HG02763 (cell line): ENCODE results near the gene DUS4L.
"Not testable (repeated sequence)": the region's sequence is repeated elsewhere in the genome, so short reads cannot be mapped to it uniquely, and the experiment has no call there.

Source experiments
- ATAC-seq: cut with Tn5 transposase; IDR thresholded peaks from one replicate; pipeline ENCODE4 v1.9.1; 2021; ENCODE audit warnings: mild to moderate bottlenecking, moderate library complexity; ENCODE audit not compliant: unreplicated experiment

Gene DUS4L

GRCh38 chr7:107563775-107564552 lies at the start of gene DUS4L, which contains the start of gene COG5:
Gene DUS4L (plus strand): TSS chr7:107563971. CDS start chr7:107567071, 3,100 bp downstream.
Gene COG5 (minus strand): TSS chr7:107563920. CDS start chr7:107563896, 24 bp downstream.
- ATAC-seq: peak; percentile 95

GRCh38 chr7:107526672-107527071 lies 37.1 kb upstream of the DUS4L start:
- ATAC-seq: no peak

DNA sequence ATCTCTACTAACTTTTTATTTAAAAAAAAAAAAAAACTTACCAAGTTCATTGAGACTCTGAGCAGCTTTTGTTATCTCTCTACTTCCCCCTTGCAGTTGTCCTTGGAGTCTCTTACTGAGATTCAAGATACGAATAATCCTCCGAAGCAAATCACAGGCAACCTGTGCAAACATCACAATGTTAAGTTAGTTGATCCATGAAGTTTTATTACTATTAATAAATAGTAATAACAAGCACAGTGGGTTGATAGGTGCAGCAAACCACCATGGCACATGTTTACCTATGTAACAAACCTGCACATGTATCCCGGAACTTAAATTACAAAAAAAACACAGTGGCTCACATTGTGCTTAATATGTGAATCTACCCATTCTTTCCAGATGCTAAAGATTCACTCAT lies 36.6 kb upstream of the DUS4L start:
- ATAC-seq: no peak

DNA sequence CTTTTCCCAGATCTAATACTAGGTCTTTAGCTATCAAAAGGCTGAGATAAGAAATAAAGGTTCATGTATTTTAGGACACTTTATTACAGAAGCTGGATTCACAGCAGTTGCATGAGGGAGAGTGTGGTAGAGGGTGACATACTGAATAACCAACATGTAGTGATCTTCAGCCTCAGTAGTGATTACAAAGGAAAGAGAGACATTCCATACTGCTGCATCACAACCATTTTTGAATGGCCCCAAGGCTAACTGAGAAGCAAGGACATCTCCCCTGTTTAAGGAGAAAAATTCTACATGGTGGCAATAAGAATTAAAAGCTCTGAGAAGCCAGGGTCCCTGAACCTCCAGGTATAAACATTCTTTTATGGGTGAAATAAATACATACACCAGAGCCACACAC lies 35.3 kb upstream of the DUS4L start:
- ATAC-seq: no peak

DNA sequence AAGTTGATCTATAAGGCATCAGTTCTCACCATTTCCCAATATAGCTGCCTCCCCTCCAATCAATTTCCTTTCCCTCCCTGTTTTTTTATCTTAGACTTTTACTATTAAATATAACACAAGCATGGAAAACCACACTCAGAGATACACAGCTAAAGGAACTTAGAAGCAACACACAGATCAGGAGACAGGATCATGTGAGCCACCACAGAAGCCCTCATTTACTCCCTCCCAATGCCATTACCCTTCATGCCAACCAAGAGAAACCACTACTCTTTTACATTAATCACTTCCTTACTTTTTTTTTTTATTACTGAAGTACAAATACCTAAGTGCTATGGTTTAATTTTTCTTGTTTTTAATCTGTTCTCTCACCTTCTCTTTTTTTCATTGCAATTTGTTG lies 33.0 kb upstream of the DUS4L start:
- no peak for ATAC-seq

GRCh38 chr7:107534139-107534538 lies 29.6 kb upstream of the DUS4L start:
- no peak for ATAC-seq

DNA sequence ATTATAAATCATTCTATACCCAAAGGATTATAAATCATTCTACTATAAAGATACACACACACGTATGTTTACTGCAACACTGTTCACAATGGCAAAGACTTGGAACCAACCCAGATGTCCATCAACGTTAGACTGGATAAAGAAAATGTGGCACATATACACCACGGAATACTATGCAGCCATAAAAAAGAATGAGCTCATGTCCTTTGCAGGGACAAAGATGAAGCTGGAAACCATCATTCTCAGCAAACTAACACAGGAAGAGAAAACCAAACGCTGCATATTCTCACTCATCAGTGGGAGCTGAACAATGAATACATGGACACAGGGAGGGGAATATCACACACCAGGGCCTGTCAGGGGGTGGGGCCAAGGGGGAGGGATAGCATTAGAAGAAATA lies 26.5 kb upstream of the DUS4L start:
- ATAC-seq: not testable (repeated sequence)

GRCh38 chr7:107538001-107538400 lies 25.8 kb upstream of the DUS4L start:
- no peak for ATAC-seq

DNA sequence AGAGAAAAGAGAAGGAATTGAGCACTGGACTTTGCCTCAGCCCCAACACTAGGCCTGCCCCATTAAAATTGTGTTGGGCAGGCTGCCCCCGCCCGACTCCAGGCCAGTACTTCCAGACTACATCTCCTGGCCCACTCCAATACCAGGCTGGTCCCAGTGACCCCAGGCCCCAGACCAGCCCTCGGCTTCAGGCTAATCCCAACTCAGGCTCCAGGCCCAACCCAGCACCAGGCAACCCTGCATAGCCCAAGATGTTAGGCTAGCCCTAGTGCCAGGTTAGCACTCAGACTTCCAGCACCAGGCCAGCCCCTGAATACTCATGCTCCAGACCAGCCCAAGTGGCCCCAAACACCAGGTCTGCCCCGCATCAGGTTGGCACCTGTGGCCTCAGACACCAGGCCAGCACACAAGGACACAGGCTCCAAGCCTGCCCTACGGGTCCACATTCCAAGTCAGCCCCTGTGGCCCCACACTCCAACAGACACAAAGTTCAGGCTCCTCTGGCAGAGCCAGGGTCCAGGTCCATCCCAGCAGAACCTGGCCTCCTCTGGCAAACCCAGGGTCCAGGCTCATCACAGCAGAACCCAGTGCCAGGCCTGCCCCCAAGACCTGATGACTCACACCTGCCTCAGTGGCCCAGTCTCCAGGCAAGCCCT lies 20.3 kb upstream of the DUS4L start:
- ATAC-seq: no peak

DNA sequence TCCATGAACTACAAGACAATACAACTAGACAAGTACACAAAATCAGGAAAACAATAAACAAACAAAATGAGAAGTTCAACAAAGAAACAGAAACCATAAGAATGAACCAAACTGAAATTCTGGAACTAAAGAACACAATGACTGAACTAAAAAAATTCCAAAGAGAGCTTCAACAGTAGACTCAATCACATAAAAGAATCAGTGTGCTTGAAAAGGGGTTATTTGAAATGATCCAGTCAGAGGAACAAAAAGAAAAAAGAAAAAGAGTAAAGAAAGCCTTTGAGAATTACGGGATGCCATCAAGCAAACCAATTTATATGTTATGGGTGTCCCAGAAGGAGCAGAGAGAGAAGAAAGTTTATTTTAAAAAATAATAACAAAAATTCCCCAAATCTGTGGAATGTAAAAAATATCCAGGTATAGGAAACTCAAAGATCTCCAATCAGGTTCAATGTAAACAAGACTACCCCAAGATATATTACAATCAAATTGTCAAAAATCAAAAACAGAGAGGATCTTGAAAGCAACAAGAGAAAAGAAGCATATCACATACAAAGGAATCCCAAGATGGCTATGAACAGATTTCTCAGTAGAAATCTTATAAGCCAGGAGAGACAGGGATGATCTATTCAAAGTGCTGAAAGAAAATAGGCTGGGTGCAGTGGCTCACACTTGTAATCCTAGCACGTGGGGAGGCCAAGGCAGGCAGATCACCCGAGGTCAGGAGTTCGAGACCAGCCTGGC lies 18.8 kb upstream of the DUS4L start:
- ATAC-seq: no peak

- no peak for ATAC-seq
These were observed 11.8 kb upstream of the DUS4L start for GRCh38 chr7:107551936-107552335.

GRCh38 chr7:107555893-107556292 lies 7.9 kb upstream of the DUS4L start:
- ATAC-seq: no peak

DNA sequence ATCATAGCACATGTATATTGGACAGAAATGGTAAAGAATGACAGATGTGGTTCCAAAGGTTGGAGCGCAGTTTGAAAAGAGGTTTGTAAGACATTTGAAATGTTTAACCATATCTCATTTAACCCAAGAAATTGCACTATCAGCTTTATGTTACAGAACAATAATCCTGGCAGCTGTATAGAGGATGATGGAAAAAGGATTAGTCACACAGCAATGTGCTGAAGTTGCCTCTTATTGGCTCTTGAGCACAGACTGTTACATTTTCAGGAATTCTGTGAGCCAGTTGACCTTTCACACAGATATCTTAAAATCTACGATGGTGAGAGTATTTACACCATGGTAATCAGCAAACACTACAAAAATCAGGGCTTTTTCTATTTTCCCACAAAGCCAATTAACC lies 3.9 kb upstream of the DUS4L start:
- no peak for ATAC-seq

- no peak for ATAC-seq
These were observed 2.8 kb upstream of the DUS4L start for GRCh38 chr7:107560898-107561516.

GRCh38 chr7:107563081-107563774 lies 543 bp upstream of the DUS4L start:
- ATAC-seq: peak; percentile 55

- ATAC-seq: no peak
These were observed 955 bp downstream of the DUS4L start for GRCh38 chr7:107564553-107565298.

DNA sequence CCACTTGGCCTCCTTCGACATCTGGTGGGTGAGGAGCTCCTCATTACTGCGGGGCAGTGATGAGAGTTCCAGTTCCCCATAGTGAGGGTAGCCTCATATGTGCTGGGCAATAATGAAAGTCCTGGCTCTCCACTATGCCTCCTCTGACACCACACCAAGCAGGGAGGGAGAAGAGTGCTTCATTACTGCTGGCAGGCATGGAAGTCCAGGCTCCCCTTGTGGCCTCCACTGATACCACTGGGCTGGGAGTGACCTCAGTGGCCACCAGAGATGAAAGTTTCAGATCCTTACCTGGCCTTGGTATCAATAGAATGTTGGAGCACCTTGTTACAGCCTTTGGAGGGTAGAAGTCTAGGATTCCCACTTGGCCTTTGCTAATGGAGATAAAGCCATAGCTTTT lies 6.5 kb downstream of the DUS4L start:
- ATAC-seq: no peak

GRCh38 chr7:107573537-107573936 lies 9.8 kb downstream of the DUS4L start:
- ATAC-seq: no peak

- ATAC-seq: no peak
These were observed 15.7 kb downstream of the DUS4L start for GRCh38 chr7:107579554-107579884.
